IMR-90 (cell line): ENCODE measurements around the gene SERPINA5. TPM values are rescaled to one million over a fixed set of nuclear protein-coding genes. Genes with fewer than 3 reads are reported as not detected.

ENCODE experiments used
- ATAC-seq: fragments of 200-7000 bp; cut with Tn5 transposase; 2 replicates; pipeline ENCODE4 v1.9.1; 2020; ENCODE audit warnings: low read depth, mild to moderate bottlenecking, moderate library complexity
- BruUV-seq: library from RNA; stranded (reverse); fragments of 400-500 nt; replicated peaks from 2 replicates; lab custom pipeline; 2021; lab: Mats Ljungman, UMichigan
- CTCF ChIA-PET: fragments of 300-600 bp; formaldehyde crosslinking; extraction: SDS; loops from one replicate; lab custom pipeline; 2021; ENCODE audit warnings: antibody characterized with exemption; lab: Yijun Ruan, JAX
- POLR2A ChIA-PET: fragments of 300-600 bp; sonication (Branson Sonifier 250); formaldehyde crosslinking; loops from one replicate; lab custom pipeline; 2022; ENCODE audit warnings: antibody characterized with exemption; ENCODE audit not compliant: unreplicated experiment; lab: Charles Lee
- DNase-seq: peaks from one replicate; pipeline ENCODE4 v3.0.0; 2013
- H2AFZ ChIP-seq: replicated peaks from 2 replicates; pipeline ENCODE3; 2013; ENCODE audit warnings: low read length, mild to moderate bottlenecking; ENCODE audit not compliant: poor library complexity
- H2AK5ac ChIP-seq: 2 replicates; pipeline ENCODE4 v1.6.1; 2013; ENCODE audit warnings: low read depth, low read length, inconsistent platforms
- H2AK9ac ChIP-seq: replicated peaks from 2 replicates; pipeline ENCODE3; 2013; ENCODE audit warnings: mild to moderate bottlenecking, low read depth, low read length, moderate library complexity; ENCODE audit not compliant: poor library complexity
- H2BK120ac ChIP-seq: 2 replicates; pipeline ENCODE4 v1.6.1; 2013; ENCODE audit warnings: low read depth, low read length, inconsistent platforms
- H2BK15ac ChIP-seq: 3 replicates; pipeline ENCODE4 v1.6.1; 2013; ENCODE audit warnings: low read depth, low read length, inconsistent platforms
- H2BK20ac ChIP-seq: 2 replicates; pipeline ENCODE4 v1.6.1; 2013; ENCODE audit warnings: low read depth, mild to moderate bottlenecking, inconsistent platforms, low read length, moderate library complexity
- H2BK5ac ChIP-seq: 2 replicates; pipeline ENCODE4 v1.6.1; 2013; ENCODE audit warnings: mild to moderate bottlenecking, low read depth, low read length, inconsistent platforms; ENCODE audit not compliant: poor library complexity, severe bottlenecking
- H3K14ac ChIP-seq: replicated peaks from 2 replicates; pipeline ENCODE4 v1.6.1; 2013; ENCODE audit warnings: low read depth, low read length, inconsistent platforms
- H3K18ac ChIP-seq: 2 replicates; pipeline ENCODE4 v1.6.1; 2013; ENCODE audit warnings: low read depth, low read length, control low read depth
- H3K23ac ChIP-seq: 2 replicates; pipeline ENCODE4 v1.6.1; 2013; ENCODE audit warnings: low read depth, low read length, inconsistent platforms
- H3K27ac ChIP-seq: 2 replicates; pipeline ENCODE4 v1.5.1; 2013; ENCODE audit warnings: mild to moderate bottlenecking, control low read depth, low read length; ENCODE audit not compliant: insufficient read depth
- H3K27me3 ChIP-seq: 2 replicates; pipeline ENCODE4 v1.6.1; 2013; ENCODE audit warnings: low read length; ENCODE audit not compliant: control insufficient read depth, insufficient read depth
- H3K36me3 ChIP-seq: 2 replicates; pipeline ENCODE4 v1.6.1; 2013; ENCODE audit warnings: low read length, mixed read lengths; ENCODE audit not compliant: control insufficient read depth, insufficient read depth
- H3K4ac ChIP-seq: 2 replicates; pipeline ENCODE4 v1.6.1; 2013; ENCODE audit warnings: low read depth, low read length, inconsistent platforms
- H3K4me1 ChIP-seq: 2 replicates; pipeline ENCODE4 v1.6.1; 2013; ENCODE audit warnings: low read length, mixed read lengths; ENCODE audit not compliant: control insufficient read depth, insufficient read depth
- H3K4me2 ChIP-seq: 2 replicates; pipeline ENCODE4 v1.6.1; 2013; ENCODE audit warnings: low read depth, mild to moderate bottlenecking, control low read depth, low read length, moderate library complexity
- H3K4me3 ChIP-seq: 2 replicates; pipeline ENCODE4 v1.5.1; 2013; ENCODE audit warnings: low read depth, mild to moderate bottlenecking, control low read depth, low read length, moderate library complexity; ENCODE audit not compliant: insufficient read depth
- H3K56ac ChIP-seq: 2 replicates; pipeline ENCODE4 v1.6.1; 2013; ENCODE audit warnings: low read length, inconsistent platforms; ENCODE audit not compliant: insufficient read depth; ENCODE audit errors: extremely low read depth
- H3K79me1 ChIP-seq, 2 experiments: 2 replicates each; pipeline ENCODE4 v1.6.1; 2013; ENCODE audit warnings: low read length in 2 of 2, inconsistent platforms in 1 of 2, low read depth in 1 of 2
- H3K9ac ChIP-seq: 2 replicates; pipeline ENCODE4 v1.6.1; 2013; ENCODE audit warnings: low read depth, low read length, control low read depth
- H3K9me1 ChIP-seq: 2 replicates; pipeline ENCODE4 v1.6.1; 2013; ENCODE audit warnings: low read length, inconsistent platforms; ENCODE audit not compliant: insufficient read depth
- H3K9me3 ChIP-seq: 2 replicates; pipeline ENCODE4 v1.6.1; 2013; ENCODE audit warnings: low read length; ENCODE audit not compliant: control insufficient read depth, insufficient read depth
- H4K20me1 ChIP-seq: 2 replicates; pipeline ENCODE4 v1.6.1; 2013; ENCODE audit warnings: low read length, inconsistent platforms; ENCODE audit not compliant: insufficient read depth
- H4K5ac ChIP-seq: 2 replicates; pipeline ENCODE4 v1.6.1; 2013; ENCODE audit warnings: mild to moderate bottlenecking, low read depth, low read length, control low read depth
- H4K8ac ChIP-seq, 2 experiments: 2 replicates each; pipeline ENCODE4 v1.6.1; 2013; ENCODE audit warnings: low read depth in 2 of 2, low read length in 2 of 2, control low read depth in 1 of 2, inconsistent platforms in 1 of 2
- H4K91ac ChIP-seq: 2 replicates; pipeline ENCODE4 v1.6.1; 2013; ENCODE audit warnings: low read depth, low read length, inconsistent platforms; ENCODE audit not compliant: insufficient read depth
- BHLHE40 ChIP-seq: fragments of 150-350 bp; IDR thresholded peaks from 2 replicates; pipeline ENCODE4 v1.6.1; 2016; ENCODE audit warnings: mild to moderate bottlenecking, low read depth, low read length
- CEBPB ChIP-seq: IDR thresholded peaks from 2 replicates; pipeline ENCODE4 v1.6.1; 2012; ENCODE audit warnings: low read depth, low read length, improper control_type of control experiment
- CHD1 ChIP-seq: IDR thresholded peaks from 2 replicates; pipeline ENCODE4 v1.6.1; 2012; ENCODE audit warnings: low read depth, low read length, improper control_type of control experiment
- CTCF ChIP-seq: conservative IDR thresholded peaks from 2 replicates; pipeline ENCODE4 v1.5.1; 2012; ENCODE audit warnings: mild to moderate bottlenecking, low read depth, low read length, improper control_type of control experiment
- MAFK ChIP-seq: IDR thresholded peaks from 2 replicates; pipeline ENCODE4 v1.6.1; 2012; ENCODE audit warnings: low read depth, low read length, improper control_type of control experiment
- MAZ ChIP-seq: IDR thresholded peaks from 2 replicates; pipeline ENCODE4 v1.6.1; 2012; ENCODE audit warnings: low read depth, mild to moderate bottlenecking, low read length, improper control_type of control experiment, moderate library complexity, borderline replicate concordance
- MXI1 ChIP-seq: IDR thresholded peaks from 2 replicates; pipeline ENCODE4 v1.6.1; 2012; ENCODE audit warnings: low read depth, mild to moderate bottlenecking, low read length, moderate library complexity, borderline replicate concordance
- NFE2L2 ChIP-seq: fragments of 150-350 bp; IDR thresholded peaks from 2 replicates; pipeline ENCODE4 v1.6.1; 2016; ENCODE audit warnings: low read depth, mild to moderate bottlenecking, low read length
- POLR2A ChIP-seq: IDR thresholded peaks from 2 replicates; pipeline ENCODE4 v1.6.1; 2012; ENCODE audit warnings: mild to moderate bottlenecking, low read depth, low read length
- RAD21 ChIP-seq: IDR thresholded peaks from 2 replicates; pipeline ENCODE4 v1.6.1; 2012; ENCODE audit warnings: low read length, improper control_type of control experiment
- RCOR1 ChIP-seq: IDR thresholded peaks from 2 replicates; pipeline ENCODE4 v1.6.1; 2012; ENCODE audit warnings: mild to moderate bottlenecking, low read length, improper control_type of control experiment; ENCODE audit not compliant: insufficient replicate concordance
- RFX5 ChIP-seq: IDR thresholded peaks from 2 replicates; pipeline ENCODE4 v1.8.0; 2012; ENCODE audit warnings: low read depth, mild to moderate bottlenecking, low read length, moderate library complexity
- USF2 ChIP-seq: fragments of 150-350 bp; IDR thresholded peaks from 2 replicates; pipeline ENCODE4 v1.6.1; 2017; ENCODE audit warnings: mild to moderate bottlenecking, antibody characterized with exemption, low read length, low read depth
- WGBS, 2 experiments: methylation state at CpG; one replicate each; pipeline versions ENCODE4 v1.1.5 to v1.1.7; 2013; ENCODE audit warnings: missing lambda C conversion rate in 2 of 2; ENCODE audit not compliant: insufficient read length in 1 of 2; ENCODE audit errors: extremely low coverage in 2 of 2; 5-methylcytosine and 5-hydroxymethylcytosine counted together
- dilution Hi-C: fragments of 300-500 bp; cut with HindIII; formaldehyde crosslinking; loops from one replicate; pipeline ENCODE4 v1.14.3; 2018; ENCODE audit warnings: low sequenced_read_pairs; ENCODE audit not compliant: unreplicated experiment
- in situ Hi-C: fragments of 300-500 bp; cut with MboI; formaldehyde crosslinking; loops from 3 replicates; pipeline ENCODE4 v1.14.3; 2019; ENCODE audit warnings: low sequenced_read_pairs, inconsistent platforms, mixed read lengths
- intact Hi-C: fragments of 100-400 bp; cut with micrococcal nuclease; formaldehyde crosslinking; loops from 2 replicates; pipeline ENCODE4 v1.10.0; 2022
- polyA plus RNA-seq, 3 experiments: library from polyadenylated mRNA; depleted of rRNA; stranded (reverse); fragments of >200 nt; gene quantifications; 2 replicates each; pipeline ENCODE4 v1.2.3, GENCODE V29; 2012; ENCODE audit warnings: low replicate concordance in 1 of 3
- total RNA-seq: library from RNA; depleted of rRNA; stranded (reverse); fragments of >200 nt; gene quantifications from 2 replicates; pipeline ENCODE4 v1.2.3, GENCODE V29; 2012
- TF ChIP-seq, protein P1 (sequence below): fragments of 150-350 bp; IDR thresholded peaks from 2 replicates; pipeline ENCODE4 v1.6.1; 2016; ENCODE audit warnings: low read depth, mild to moderate bottlenecking, low read length, moderate library complexity, borderline replicate concordance

Gene SERPINA5
- total and polyA plus RNA-seq, 2 of the 4 experiments (the other 2 are of a cell fraction): not detected

DNA sequence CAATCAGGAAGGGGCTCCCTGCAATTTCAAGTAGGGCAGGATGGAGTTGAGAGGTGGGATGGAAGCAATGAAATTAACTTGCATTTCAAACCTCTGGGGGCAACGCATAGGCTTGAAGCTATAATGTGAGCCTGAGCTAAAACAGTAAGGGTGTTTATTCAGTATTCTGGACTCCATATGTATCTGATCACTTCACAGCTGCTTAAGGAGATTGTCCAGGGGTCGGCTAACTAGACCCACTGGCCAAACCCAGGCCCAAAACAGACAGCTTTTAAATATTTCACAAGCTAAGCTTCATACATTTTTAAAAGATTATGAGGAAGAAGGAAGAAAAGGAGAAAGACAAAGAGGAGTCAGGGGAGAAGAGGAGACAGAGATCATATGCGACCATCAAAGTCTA is 24.1 kb downstream of the SERPINA5 start:
- H2BK120ac ChIP-seq: no peak overlapping the region
- no peak overlapping the region for H2AK5ac ChIP-seq
- no peak overlapping the region for H3K56ac ChIP-seq
- ChIA-PET CTCF (no interaction called here), POLR2A (no interaction called here)
- ATAC-seq (no peak), DNase-seq (no peak)
- no peak overlapping the region for H2BK15ac ChIP-seq
- intact Hi-C loops (no loop called here), dilution Hi-C loops (no loop called here), in situ Hi-C loops (no loop called here)
- no peaks in the 10 kb centered on the region for H3K79me1 ChIP-seq
- no peak overlapping the region for H3K14ac ChIP-seq
- H3K36me3 ChIP-seq: no peaks in the 10 kb centered on the region
- H4K5ac ChIP-seq: no peak overlapping the region
- no peak overlapping the region for H2BK20ac ChIP-seq
- BruUV-seq: no TSS peak
- no peak overlapping the region for H3K9ac ChIP-seq
- no peak overlapping the region for H3K4me2 ChIP-seq
- no peak overlapping the region for H4K8ac ChIP-seq
- H3K18ac ChIP-seq: no peak overlapping the region
- H4K20me1 ChIP-seq: no peaks in the 10 kb centered on the region
- no peak overlapping the region for H2AFZ ChIP-seq
- WGBS, 2 experiments: no CpG with 5 or more reads among the region's 3 CpGs
- H3K23ac ChIP-seq: no peak overlapping the region
- no peak for TF ChIP-seq NFE2L2
- no peak for TF ChIP-seq MAFK
- no peak for TF ChIP-seq RCOR1
- TF ChIP-seq MXI1: no peak
- TF ChIP-seq, protein P1, sequence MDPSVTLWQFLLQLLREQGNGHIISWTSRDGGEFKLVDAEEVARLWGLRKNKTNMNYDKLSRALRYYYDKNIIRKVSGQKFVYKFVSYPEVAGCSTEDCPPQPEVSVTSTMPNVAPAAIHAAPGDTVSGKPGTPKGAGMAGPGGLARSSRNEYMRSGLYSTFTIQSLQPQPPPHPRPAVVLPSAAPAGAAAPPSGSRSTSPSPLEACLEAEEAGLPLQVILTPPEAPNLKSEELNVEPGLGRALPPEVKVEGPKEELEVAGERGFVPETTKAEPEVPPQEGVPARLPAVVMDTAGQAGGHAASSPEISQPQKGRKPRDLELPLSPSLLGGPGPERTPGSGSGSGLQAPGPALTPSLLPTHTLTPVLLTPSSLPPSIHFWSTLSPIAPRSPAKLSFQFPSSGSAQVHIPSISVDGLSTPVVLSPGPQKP: no peak
- no peak for TF ChIP-seq USF2
- no peak for TF ChIP-seq CTCF
- no peak for TF ChIP-seq RAD21
- TF ChIP-seq MAZ: no peak
- TF ChIP-seq RFX5: no peak
- no peak for TF ChIP-seq CHD1
- no peak for TF ChIP-seq CEBPB
- no peak for TF ChIP-seq POLR2A
- no peak for TF ChIP-seq BHLHE40
- H3K27me3 ChIP-seq: no peaks in the 10 kb centered on the region; the same call in 1 of the 2 replicates
- no peak overlapping the region for H3K4me3 ChIP-seq
- peaks cover 9% of the 10 kb centered on the region for H3K4me1 ChIP-seq
- H4K91ac ChIP-seq: no peak overlapping the region
- H3K9me1 ChIP-seq: peaks cover 2% of the 10 kb centered on the region; the same call in 1 of the 2 replicates
- no peaks in the 10 kb centered on the region for H3K9me3 ChIP-seq
- H2AK9ac ChIP-seq: no peak overlapping the region
- no peak overlapping the region for H2BK5ac ChIP-seq
- H3K27ac ChIP-seq: no peak overlapping the region
- H3K4ac ChIP-seq: no peak overlapping the region
